NCI-H2107 treated with DMSO at 0.1 percent for 48 hours (cell line): ENCODE measurements around the gene VIL1.

Source experiments
- DNase-seq: peaks from one replicate; lab custom pipeline; 2025; ENCODE audit not compliant: unreplicated experiment; lab: John Stamatoyannopoulos, UW

VIL1 gene

DNA sequence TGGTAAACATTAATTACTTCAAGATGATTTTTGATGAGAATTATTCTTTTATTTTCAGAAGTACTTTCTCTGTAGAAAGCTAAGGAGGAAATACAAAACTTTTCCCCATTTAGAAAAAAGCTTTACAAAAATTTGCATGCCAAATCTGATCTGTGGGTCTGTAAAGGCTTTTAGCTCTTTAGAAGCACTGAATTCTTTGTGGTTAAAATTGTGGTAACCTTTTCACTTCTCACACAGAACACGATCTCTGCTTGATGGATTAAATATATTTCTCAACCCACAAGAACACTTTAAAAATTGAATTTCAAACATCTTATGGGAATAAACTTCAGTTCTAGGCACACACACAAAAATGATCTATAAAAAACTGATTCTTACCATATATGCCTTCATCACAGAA is 63.7 kb downstream of the VIL1 start:
- DNase-seq = no peak

DNA sequence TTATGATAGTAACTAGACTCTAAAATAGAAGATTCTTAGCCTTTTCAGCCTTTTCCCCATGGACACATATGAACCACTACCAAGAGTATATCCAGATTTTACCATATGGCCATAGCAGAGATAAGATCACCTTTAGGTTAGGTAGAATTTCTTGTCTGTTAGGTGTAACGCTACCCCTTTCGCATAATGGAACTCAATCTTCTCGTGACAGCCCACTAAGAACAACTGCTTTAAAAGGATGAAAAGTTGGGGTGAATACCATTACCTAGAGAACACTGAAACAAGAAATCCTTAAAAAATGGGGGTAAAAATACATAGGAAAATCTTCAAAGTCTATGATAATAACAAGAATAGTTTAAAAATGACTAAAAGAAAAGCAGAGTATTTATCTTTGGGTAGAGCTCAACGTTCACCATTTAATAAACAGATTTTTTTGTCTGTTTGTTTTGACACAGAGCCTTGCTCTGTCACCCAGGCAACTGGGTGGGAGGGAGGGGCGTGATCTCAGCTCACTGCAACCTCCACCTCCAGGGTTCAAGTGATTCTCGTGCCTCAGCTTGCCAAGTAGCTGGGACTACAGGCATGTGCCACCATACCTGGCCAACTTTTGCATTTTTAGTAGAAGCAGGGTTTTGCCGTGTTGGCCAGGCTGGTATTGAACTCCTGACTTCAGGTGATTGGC is 67.2 kb downstream of the VIL1 start:
- no peak for DNase-seq

DNA sequence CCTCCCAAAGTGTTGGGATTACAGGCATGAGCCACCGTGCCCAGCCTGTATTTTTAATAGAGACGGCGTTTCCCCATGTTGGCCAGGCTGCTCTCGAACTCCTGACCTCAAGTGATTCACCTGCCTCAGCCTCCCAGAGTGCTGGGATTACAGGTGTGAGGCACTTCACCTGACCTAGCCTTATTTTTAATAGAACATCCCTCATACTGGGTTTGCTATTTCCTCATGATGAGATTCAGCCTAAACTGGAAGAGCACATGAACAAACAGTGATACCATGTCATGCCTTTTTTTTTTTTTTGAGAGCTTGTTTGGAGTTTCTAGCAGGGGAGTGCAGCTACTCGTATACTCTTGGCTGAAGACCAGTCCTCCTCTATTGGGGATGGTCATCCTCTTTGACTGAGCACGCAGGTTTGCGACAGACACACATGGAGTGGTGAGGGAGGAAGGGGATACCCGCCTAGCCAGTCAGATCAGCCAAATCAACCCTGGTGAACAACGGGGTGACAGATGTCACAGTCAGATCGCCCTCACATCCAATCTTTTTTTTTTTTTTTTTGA is 81.7 kb downstream of the VIL1 start:
- DNase-seq = no peak

DNA sequence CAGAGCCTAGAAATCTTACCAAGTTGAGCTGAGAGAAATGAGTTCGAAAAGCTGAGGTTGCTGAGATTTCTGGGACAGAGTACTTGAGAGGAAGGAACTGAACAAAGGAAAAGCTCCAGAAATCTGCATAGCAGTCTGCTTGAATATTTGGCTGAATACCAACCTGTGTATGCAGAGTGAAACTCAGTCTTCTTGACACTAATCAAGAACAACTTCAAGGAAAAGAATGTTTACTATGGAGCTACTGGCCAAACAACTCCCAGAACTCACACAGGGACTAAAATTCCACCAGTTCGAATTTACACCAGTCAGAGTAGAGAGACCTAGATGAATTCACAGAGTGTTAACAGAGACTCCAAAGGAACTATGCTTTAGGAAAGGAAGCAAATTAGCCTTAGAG is 82.7 kb downstream of the VIL1 start:
- DNase-seq = no peak
